Measurements from ENCODE around the gene GALNT17. TPM values are rescaled to one million over a fixed set of nuclear protein-coding genes. Genes with fewer than 3 reads are reported as not detected.

The GALNT17 gene
- total and polyA plus RNA-seq, 5 donors from 2014 or later = not detected

DNA sequence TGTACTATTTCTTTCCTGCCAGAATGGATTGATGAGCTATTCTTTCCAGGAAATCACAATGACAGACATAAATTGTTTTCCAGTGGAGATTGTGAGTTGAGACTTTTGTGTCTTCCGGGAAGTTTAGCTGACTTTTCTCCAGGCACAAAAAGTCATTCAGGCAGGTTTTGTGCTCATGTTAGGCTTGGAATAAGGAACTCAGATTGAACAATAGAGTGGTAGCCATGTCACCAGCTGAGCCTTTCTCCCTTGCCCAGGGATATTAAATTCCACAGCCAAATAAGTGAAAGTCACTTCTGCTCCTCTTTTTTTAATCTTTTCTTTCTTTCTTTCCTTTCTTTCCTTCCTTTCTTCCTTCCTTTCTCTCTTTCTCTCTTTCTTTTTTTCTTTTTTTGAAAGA is 559.6 kb downstream of the GALNT17 start:
- Histone ChIP-seq H3K4me1 (ENCODE audit: control insufficient read depth, insufficient read depth, low read length, poor library complexity, severe bottlenecking) (no peaks in the 10 kb centered on the region), H3K36me3 (ENCODE audit: control insufficient read depth, insufficient read depth, low read length) (no peaks in the 10 kb centered on the region), H3K9me3 (ENCODE audit: control insufficient read depth in 2 of 2, low read length in 2 of 2) (no peaks in the 10 kb centered on the region), H3K27me3 (ENCODE audit: control insufficient read depth, insufficient read depth, low read length) (no peaks in the 10 kb centered on the region), H3K27ac (ENCODE audit: insufficient read depth, low read length, poor library complexity, severe bottlenecking) (no peak overlapping the region), H3K4me3 (ENCODE audit: low read depth, low read length) (no peak overlapping the region)
- Mint-ChIP-seq H3K27me3 (peaks cover 4% of the 10 kb centered on the region), H3K9me3 (peaks cover 0 to 15% (median 2%) of the 10 kb centered on the region in 7 donors), H3K27ac (no peak overlapping the region), H3K36me3 (no peaks in the 10 kb centered on the region), H3K4me1 (no peaks in the 10 kb centered on the region), H3K4me3 (no peak overlapping the region)
- ATAC-seq (ENCODE audit: low read depth in 2 of 2) = no peak
- DNase-seq = no peak

DNA sequence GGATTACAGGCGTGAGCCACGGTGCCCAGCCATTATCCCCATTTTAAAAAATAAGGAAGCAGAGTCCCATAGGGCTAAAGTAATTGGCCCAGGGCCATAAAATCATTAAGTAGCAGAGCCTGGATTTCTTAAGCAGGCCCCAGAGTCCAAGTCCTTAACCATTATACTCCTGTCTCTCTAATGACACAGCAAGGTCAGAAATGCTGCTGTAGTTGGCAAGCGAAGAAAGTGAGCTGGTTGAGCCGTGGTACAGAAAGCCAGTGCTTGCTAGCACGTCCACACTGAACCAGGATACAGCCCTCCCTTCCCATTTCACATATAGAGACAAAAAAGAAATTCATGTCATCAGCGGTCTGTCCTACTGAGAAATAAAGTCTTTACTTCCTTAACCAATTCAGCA is 562.7 kb downstream of the GALNT17 start:
- ATAC-seq (ENCODE audit: low read depth in 2 of 2) (no peak), DNase-seq (no peak)
- H3K4me1 ChIP-seq (ENCODE audit: control insufficient read depth, insufficient read depth, low read length, poor library complexity, severe bottlenecking) = no peaks in the 10 kb centered on the region
- peaks cover 0 to 22% (median 8%) of the 10 kb centered on the region in 7 donors for H3K9me3 Mint-ChIP-seq
- no peaks in the 10 kb centered on the region for H3K27me3 Mint-ChIP-seq
- H3K27ac ChIP-seq (ENCODE audit: insufficient read depth, low read length, poor library complexity, severe bottlenecking) = no peak overlapping the region
- H3K27ac Mint-ChIP-seq = no peak overlapping the region
- H3K4me3 Mint-ChIP-seq = no peak overlapping the region
- no peaks in the 10 kb centered on the region for H3K27me3 ChIP-seq (ENCODE audit: control insufficient read depth, insufficient read depth, low read length)
- H3K4me1 Mint-ChIP-seq = no peaks in the 10 kb centered on the region
- no peak overlapping the region for H3K4me3 ChIP-seq (ENCODE audit: low read depth, low read length)
- peaks cover 0 to 2% of the 10 kb centered on the region in 2 experiments for H3K9me3 ChIP-seq (ENCODE audit: control insufficient read depth in 2 of 2, low read length in 2 of 2)
- H3K36me3 ChIP-seq (ENCODE audit: control insufficient read depth, insufficient read depth, low read length) = no peaks in the 10 kb centered on the region
- H3K36me3 Mint-ChIP-seq = no peaks in the 10 kb centered on the region

DNA sequence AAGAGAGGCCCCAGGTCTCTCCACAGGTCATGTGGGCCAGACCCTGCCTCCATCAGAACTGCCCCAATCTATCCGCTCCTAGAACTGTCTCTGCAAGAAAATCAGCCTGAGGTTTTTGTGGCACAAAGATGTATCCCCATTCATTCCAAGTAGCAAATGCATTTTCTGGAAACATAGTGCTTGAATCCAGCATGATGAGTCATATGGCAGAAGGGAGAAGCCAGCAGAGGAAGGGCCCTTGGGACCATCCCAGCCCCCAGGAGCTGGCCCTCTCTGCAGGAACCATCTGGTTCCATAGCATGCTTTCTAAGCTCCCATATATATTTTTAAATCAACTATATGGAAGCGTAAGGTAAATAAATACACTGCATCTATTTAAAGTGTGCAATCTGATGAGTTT is 563.2 kb downstream of the GALNT17 start:
- Mint-ChIP-seq H3K36me3 (no peaks in the 10 kb centered on the region), H3K27me3 (no peaks in the 10 kb centered on the region), H3K9me3 (peaks cover 0 to 26% (median 8%) of the 10 kb centered on the region in 7 donors), H3K4me3 (no peak overlapping the region), H3K27ac (no peak overlapping the region), H3K4me1 (no peaks in the 10 kb centered on the region)
- Histone ChIP-seq H3K27me3 (ENCODE audit: control insufficient read depth, insufficient read depth, low read length) (no peaks in the 10 kb centered on the region), H3K9me3 (ENCODE audit: control insufficient read depth in 2 of 2, low read length in 2 of 2) (peaks cover 0 to 2% of the 10 kb centered on the region in 2 experiments), H3K4me3 (ENCODE audit: low read depth, low read length) (no peak overlapping the region), H3K4me1 (ENCODE audit: control insufficient read depth, insufficient read depth, low read length, poor library complexity, severe bottlenecking) (no peaks in the 10 kb centered on the region), H3K36me3 (ENCODE audit: control insufficient read depth, insufficient read depth, low read length) (no peaks in the 10 kb centered on the region), H3K27ac (ENCODE audit: insufficient read depth, low read length, poor library complexity, severe bottlenecking) (no peak overlapping the region)
- DNase-seq (no peak), ATAC-seq (ENCODE audit: low read depth in 2 of 2) (no peak)

DNA sequence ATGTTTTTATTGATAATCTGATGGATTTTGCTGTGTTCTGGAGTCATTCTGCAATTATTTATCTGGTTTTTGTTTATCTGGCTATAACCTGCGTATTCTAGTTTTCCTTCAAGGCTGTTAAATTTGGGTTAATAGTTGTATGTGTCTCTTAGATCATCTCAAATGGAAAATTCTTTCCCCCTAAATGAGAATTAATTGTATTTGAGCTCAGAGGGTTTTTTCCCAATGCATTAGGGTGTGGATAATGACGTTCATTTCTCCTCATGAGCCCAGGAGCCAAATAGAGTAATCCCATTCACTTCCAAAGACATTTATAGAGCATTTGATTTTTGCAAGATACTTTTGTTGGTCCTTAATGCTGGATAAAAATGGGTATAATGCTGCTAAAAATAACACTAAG is 564.6 kb downstream of the GALNT17 start:
- Histone ChIP-seq H3K4me3 (ENCODE audit: low read depth, low read length) (no peak overlapping the region), H3K4me1 (ENCODE audit: control insufficient read depth, insufficient read depth, low read length, poor library complexity, severe bottlenecking) (no peaks in the 10 kb centered on the region), H3K36me3 (ENCODE audit: control insufficient read depth, insufficient read depth, low read length) (no peaks in the 10 kb centered on the region), H3K27ac (ENCODE audit: insufficient read depth, low read length, poor library complexity, severe bottlenecking) (no peak overlapping the region), H3K27me3 (ENCODE audit: control insufficient read depth, insufficient read depth, low read length) (no peaks in the 10 kb centered on the region), H3K9me3 (ENCODE audit: control insufficient read depth in 2 of 2, low read length in 2 of 2) (peaks cover 0 to 2% of the 10 kb centered on the region in 2 experiments)
- Mint-ChIP-seq H3K36me3 (no peaks in the 10 kb centered on the region), H3K27me3 (no peaks in the 10 kb centered on the region), H3K4me1 (no peaks in the 10 kb centered on the region), H3K4me3 (no peak overlapping the region), H3K9me3 (peaks cover 0 to 26% (median 11%) of the 10 kb centered on the region in 7 donors), H3K27ac (no peak overlapping the region)
- ATAC-seq (ENCODE audit: low read depth in 2 of 2) (no peak), DNase-seq (no peak)

DNA sequence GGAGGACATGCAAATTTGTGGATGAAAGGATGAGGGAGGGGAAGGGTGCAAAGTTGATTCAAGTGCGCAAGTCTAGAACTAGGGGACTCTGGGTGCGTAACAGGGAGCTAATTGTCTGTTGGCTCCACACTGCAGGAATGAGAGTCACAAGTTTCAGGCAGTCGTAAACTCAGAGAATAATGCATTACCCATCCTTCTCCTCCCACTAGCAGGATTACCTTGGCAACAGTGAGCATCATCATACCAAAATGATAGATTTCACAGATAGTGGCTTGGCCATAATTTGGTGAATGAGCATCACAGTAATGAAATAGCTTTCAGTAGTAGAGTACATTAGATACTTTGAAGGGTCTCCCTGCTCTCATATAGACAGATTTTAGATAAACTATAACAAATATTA is 565.5 kb downstream of the GALNT17 start:
- no peaks in the 10 kb centered on the region for H3K4me1 ChIP-seq (ENCODE audit: control insufficient read depth, insufficient read depth, low read length, poor library complexity, severe bottlenecking)
- ATAC-seq (ENCODE audit: low read depth in 2 of 2) (no peak), DNase-seq (no peak)
- Mint-ChIP-seq H3K4me1 (no peaks in the 10 kb centered on the region), H3K4me3 (no peak overlapping the region), H3K9me3 (peaks cover 0 to 25% (median 12%) of the 10 kb centered on the region in 7 donors), H3K27ac (no peak overlapping the region), H3K27me3 (no peaks in the 10 kb centered on the region), H3K36me3 (no peaks in the 10 kb centered on the region)
- no peak overlapping the region for H3K27ac ChIP-seq (ENCODE audit: insufficient read depth, low read length, poor library complexity, severe bottlenecking)
- H3K27me3 ChIP-seq (ENCODE audit: control insufficient read depth, insufficient read depth, low read length) = no peaks in the 10 kb centered on the region
- H3K36me3 ChIP-seq (ENCODE audit: control insufficient read depth, insufficient read depth, low read length) = no peaks in the 10 kb centered on the region
- H3K4me3 ChIP-seq (ENCODE audit: low read depth, low read length) = no peak overlapping the region
- H3K9me3 ChIP-seq (ENCODE audit: control insufficient read depth in 2 of 2, low read length in 2 of 2) = peaks cover 0 to 2% of the 10 kb centered on the region in 2 experiments

DNA sequence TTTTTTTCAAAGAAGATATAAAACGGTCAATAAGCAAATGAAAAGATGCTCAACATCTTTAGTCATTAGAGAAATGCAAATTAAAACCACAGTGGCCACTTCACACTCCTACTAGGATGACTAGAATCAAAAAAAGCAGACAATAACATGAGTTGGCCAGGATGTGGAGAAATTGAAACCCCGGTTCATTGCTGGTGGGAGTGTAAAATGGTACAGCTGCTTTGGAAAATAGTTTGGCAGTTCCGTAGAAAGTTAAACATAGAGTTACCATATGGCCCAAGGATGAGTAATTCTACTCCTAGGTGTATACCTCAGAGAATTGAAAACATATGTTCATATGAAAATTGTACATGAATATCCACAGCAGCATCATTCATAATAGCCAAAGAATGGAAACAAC is 573.3 kb downstream of the GALNT17 start:
- H3K36me3 Mint-ChIP-seq = no peaks in the 10 kb centered on the region
- Histone ChIP-seq H3K27me3 (ENCODE audit: control insufficient read depth, insufficient read depth, low read length) (no peaks in the 10 kb centered on the region), H3K9me3 (ENCODE audit: control insufficient read depth in 2 of 2, low read length in 2 of 2) (peaks cover 0 to 4% of the 10 kb centered on the region in 2 experiments), H3K4me3 (ENCODE audit: low read depth, low read length) (no peak overlapping the region), H3K36me3 (ENCODE audit: control insufficient read depth, insufficient read depth, low read length) (no peaks in the 10 kb centered on the region), H3K27ac (ENCODE audit: insufficient read depth, low read length, poor library complexity, severe bottlenecking) (no peak overlapping the region), H3K4me1 (ENCODE audit: control insufficient read depth, insufficient read depth, low read length, poor library complexity, severe bottlenecking) (no peaks in the 10 kb centered on the region)
- DNase-seq = no peak
- no peak for ATAC-seq (ENCODE audit: low read depth in 2 of 2)
- no peak overlapping the region for H3K4me3 Mint-ChIP-seq
- H3K9me3 Mint-ChIP-seq = peaks cover 3 to 31% (median 7%) of the 10 kb centered on the region in 7 donors
- H3K27ac Mint-ChIP-seq = no peak overlapping the region
- no peaks in the 10 kb centered on the region for H3K4me1 Mint-ChIP-seq
- no peaks in the 10 kb centered on the region for H3K27me3 Mint-ChIP-seq

DNA sequence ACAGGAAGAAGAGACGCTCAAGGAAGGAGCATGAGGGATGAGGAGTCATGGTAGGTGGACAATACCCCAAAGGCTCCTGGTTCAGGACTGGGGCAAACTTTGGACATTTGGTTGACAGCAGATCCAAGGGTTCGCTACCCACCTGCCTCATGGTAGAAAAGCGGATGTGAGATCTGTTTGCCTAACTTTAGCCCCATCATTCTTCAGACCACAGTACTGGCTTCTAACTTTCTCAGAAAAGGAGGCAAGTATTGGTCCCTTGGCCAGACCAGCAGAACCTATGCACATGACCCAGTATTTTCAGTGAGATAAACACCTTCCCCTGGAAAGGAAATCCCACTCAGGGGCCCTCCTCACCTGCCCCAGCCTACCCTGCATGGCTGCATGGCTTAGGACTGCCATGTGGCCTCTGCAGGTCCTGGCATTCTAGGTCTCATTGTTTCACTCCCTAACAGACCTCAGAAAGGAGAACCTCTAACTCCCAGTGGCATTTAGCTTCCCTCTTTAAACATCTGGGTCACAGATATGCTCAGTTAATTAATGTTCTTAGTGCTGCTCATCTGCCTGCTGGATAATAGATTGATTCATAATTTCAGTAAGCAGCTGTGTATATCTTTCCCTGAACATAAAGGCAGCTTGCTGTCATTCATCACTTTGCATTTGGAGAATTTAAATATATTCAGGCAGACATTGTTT is 574.1 kb downstream of the GALNT17 start:
- no peaks in the 10 kb centered on the region for H3K36me3 Mint-ChIP-seq

DNA sequence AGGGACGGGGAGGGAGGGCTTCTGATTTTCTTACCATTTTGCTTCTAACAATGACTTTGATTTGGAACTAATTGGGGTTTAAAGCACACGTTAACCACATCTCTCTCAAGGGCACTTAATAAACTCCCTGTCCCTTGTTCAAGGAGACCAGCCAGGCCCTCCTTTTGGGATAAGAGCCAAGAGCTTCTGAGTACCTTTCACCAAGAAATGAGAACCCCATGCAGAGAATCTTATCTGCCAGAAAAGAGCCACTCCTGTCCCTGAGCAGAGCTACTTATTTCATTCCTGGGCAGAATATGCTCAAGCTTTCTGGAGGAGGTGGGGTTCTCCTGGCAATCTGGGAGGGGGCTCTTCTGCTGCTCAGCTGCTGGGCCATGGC is 574.6 kb downstream of the GALNT17 start:
- no peak for DNase-seq
- H3K4me1 Mint-ChIP-seq = no peaks in the 10 kb centered on the region
- H3K27me3 Mint-ChIP-seq = no peaks in the 10 kb centered on the region
- no peak overlapping the region for H3K27ac ChIP-seq (ENCODE audit: insufficient read depth, low read length, poor library complexity, severe bottlenecking)
- peaks cover 0 to 4% of the 10 kb centered on the region in 2 experiments for H3K9me3 ChIP-seq (ENCODE audit: control insufficient read depth in 2 of 2, low read length in 2 of 2)
- no peaks in the 10 kb centered on the region for H3K36me3 ChIP-seq (ENCODE audit: control insufficient read depth, insufficient read depth, low read length)
- H3K9me3 Mint-ChIP-seq = peaks cover 2 to 23% (median 6%) of the 10 kb centered on the region in 7 donors
- H3K27ac Mint-ChIP-seq = no peak overlapping the region
- no peak overlapping the region for H3K4me3 ChIP-seq (ENCODE audit: low read depth, low read length)
- H3K4me1 ChIP-seq (ENCODE audit: control insufficient read depth, insufficient read depth, low read length, poor library complexity, severe bottlenecking) = no peaks in the 10 kb centered on the region
- ATAC-seq (ENCODE audit: low read depth in 2 of 2) = no peak
- H3K4me3 Mint-ChIP-seq = no peak overlapping the region
- no peaks in the 10 kb centered on the region for H3K27me3 ChIP-seq (ENCODE audit: control insufficient read depth, insufficient read depth, low read length)
- H3K36me3 Mint-ChIP-seq = no peaks in the 10 kb centered on the region

More for the DNA sequence above, 574.1 kb downstream of the GALNT17 start:
- Histone ChIP-seq H3K4me3 (ENCODE audit: low read depth, low read length) (no peak overlapping the region), H3K27me3 (ENCODE audit: control insufficient read depth, insufficient read depth, low read length) (no peaks in the 10 kb centered on the region), H3K27ac (ENCODE audit: insufficient read depth, low read length, poor library complexity, severe bottlenecking) (no peak overlapping the region), H3K4me1 (ENCODE audit: control insufficient read depth, insufficient read depth, low read length, poor library complexity, severe bottlenecking) (no peaks in the 10 kb centered on the region), H3K36me3 (ENCODE audit: control insufficient read depth, insufficient read depth, low read length) (no peaks in the 10 kb centered on the region), H3K9me3 (ENCODE audit: control insufficient read depth in 2 of 2, low read length in 2 of 2) (peaks cover 0 to 4% of the 10 kb centered on the region in 2 experiments)
- Mint-ChIP-seq H3K4me3 (no peak overlapping the region), H3K4me1 (no peaks in the 10 kb centered on the region), H3K27me3 (no peaks in the 10 kb centered on the region), H3K9me3 (peaks cover 2 to 23% (median 5%) of the 10 kb centered on the region in 7 donors), H3K27ac (no peak overlapping the region)
- DNase-seq = no peak
- no peak for ATAC-seq (ENCODE audit: low read depth in 2 of 2)
